C4-2B (cell line): ENCODE data around the gene SSC5D.
A peak's percentile ranks its signal among the peaks of the same experiment; 100 is the strongest.

Source experiments
- H3K27ac ChIP-seq: fragments of 450-650 bp; 2 replicates; pipeline ENCODE4 v1.5.1; 2017
- ZFX ChIP-seq: fragments of 450-650 bp; IDR thresholded peaks from 2 replicates; pipeline ENCODE4 v1.6.1; 2017
- TF ChIP-seq, protein P1 (sequence below): fragments of 450-650 bp; conservative IDR thresholded peaks from 2 replicates; pipeline ENCODE4 v1.5.1; 2017; ENCODE audit warnings: mild to moderate bottlenecking

Gene SSC5D

DNA sequence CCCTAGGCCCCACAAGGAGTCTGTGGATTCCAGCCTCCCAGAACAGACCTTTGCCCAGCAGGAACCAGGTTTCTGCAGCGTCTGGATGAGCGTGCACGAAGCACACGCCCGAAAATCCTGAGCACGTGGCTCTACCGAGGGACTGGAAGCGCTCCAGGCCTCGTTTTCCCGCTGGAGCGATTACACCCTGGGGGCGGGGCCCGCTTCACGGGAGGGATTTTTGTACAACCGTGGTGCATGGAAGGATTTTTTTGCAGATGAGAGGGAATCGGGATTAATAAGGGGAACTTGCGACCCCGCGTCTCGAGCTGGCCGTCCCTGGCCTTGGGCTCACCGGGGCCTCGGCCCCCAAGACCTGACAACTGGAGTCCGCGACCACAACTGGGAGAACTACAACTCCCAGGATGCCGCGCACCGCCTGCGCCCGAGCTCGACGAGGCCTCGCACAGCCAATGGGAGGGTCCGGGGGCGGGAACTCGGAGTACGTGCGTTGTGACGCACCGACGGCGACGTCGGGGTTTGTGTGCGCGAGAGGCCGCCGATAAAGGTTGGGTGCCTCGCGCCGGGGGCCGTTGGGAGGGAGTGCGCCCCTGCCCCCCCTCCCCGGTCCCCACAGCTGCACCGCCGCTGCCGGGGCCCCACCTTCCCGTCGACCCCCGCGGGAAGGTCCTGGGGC is 12.0 kb upstream of the SSC5D start, which contains the start of gene ZNF628:
Gene ZNF628 (plus strand): TSS at position 518 of the 676 bp plus-strand sequence. CDS start 3,294 bp downstream, outside the sequence.
- peak; percentile 85; the same call in 1 of the 2 replicates for TF ChIP-seq ZFX
- TF ChIP-seq, protein P1, sequence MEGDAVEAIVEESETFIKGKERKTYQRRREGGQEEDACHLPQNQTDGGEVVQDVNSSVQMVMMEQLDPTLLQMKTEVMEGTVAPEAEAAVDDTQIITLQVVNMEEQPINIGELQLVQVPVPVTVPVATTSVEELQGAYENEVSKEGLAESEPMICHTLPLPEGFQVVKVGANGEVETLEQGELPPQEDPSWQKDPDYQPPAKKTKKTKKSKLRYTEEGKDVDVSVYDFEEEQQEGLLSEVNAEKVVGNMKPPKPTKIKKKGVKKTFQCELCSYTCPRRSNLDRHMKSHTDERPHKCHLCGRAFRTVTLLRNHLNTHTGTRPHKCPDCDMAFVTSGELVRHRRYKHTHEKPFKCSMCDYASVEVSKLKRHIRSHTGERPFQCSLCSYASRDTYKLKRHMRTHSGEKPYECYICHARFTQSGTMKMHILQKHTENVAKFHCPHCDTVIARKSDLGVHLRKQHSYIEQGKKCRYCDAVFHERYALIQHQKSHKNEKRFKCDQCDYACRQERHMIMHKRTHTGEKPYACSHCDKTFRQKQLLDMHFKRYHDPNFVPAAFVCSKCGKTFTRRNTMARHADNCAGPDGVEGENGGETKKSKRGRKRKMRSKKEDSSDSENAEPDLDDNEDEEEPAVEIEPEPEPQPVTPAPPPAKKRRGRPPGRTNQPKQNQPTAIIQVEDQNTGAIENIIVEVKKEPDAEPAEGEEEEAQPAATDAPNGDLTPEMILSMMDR: no peak
- peak within 1 kb of the TSS; percentile 90 for H3K27ac ChIP-seq

DNA sequence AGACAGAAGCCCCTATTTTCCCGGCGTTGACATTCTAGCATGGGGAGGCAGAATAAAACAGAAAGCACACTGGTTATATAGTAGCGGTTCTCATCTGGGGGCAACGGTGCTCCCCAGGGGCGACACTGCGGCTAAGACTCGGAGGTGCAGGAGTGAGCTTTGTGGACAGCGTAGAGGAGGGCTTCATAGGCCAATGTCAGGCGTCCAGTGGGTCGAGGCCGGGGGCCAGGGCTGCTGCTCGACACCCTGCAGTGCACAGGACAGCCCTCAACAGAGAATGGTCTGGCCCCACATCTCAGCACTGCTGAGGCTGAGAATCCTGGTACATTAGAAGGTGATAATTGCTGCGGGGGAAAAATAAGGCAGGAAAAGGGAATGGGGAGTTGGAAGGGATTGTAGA is 10.3 kb upstream of the SSC5D start:
- peak overlapping the region; percentile 90; the same call in 1 of the 2 replicates for H3K27ac ChIP-seq
- no peak for TF ChIP-seq ZFX
- TF ChIP-seq, protein P1: no peak

DNA sequence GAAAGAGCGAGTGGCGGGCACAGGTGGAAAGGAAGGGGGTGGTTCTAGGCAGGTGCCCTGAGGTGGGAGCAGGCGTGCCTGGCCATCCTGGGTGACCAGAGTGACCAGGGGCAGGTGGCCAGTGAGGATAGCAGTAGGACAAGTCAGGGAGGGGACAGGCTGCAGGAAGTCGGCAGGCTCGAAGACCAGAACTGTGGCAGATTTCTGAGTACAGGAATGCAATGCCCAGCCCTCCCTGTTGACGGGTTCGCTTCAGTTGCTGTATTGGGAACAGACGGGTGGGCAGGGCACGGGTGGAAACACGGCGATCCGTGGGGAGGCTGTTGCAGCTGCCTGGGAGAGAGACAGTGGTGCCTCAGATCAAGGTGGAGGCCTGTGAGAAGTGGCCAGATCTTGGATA is 9.9 kb upstream of the SSC5D start:
- no peak overlapping the region for H3K27ac ChIP-seq
- TF ChIP-seq, protein P1: no peak
- no peak for TF ChIP-seq ZFX

DNA sequence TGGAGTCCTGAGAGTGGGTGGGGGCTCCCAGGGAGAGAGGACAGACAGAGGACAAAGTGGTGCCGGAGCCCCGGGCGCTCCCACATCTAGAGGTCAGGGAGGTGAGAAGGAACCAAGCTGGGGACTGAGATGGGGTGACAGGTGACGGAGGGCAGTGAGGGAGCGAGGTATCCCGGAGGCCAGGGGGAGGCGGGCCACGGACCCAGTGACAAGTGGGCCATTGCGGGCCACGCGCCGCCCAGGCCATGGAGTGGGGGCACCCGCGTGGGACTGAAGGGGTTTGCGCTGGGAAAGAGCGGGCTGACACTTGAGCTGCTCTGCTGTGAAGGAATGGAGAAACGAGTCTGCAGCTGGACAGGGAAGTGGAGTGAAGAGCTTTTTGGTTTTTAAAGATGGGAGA is 9.2 kb upstream of the SSC5D start:
- TF ChIP-seq, protein P1: no peak
- TF ChIP-seq ZFX: no peak
- H3K27ac ChIP-seq: no peak overlapping the region

DNA sequence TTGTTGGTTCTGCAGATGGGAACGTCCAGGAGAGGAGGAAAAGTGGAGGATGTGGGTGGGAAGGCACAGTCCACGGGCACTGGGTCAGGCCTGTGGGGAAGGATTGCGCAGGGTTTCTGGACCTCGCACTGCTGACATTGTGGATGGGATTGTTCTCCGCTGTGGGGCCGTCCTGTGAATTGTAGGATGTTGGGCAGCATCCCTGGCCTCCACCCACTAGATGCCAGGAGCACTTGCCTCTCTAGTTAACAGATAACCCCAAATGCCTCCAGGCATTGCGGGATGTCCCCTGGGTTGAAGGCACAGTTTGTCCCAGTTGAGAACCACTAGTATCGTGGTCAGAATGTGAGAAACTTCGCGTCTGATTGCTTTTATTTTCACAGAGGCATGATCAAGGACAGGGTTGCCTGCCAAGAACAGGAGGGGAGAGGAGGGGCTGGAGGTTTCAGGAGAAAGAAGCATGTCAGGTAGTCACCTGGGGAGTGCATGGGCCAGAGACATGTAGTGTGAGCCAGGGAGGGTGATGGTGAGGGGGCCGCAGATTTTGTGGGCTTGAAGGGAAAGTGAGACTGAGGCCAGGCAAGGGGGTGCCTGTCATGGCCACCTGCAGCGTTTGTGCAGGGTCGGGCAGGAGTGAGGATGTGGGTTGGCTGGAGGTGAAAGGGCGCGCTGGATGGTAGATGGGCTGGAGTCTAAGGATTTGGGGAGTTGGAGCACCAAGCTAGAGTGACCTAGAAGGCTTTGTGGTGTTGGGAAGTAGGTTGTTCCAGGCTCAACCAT is 8.6 kb upstream of the SSC5D start:
- H3K27ac ChIP-seq: no peak overlapping the region
- no peak for TF ChIP-seq ZFX
- TF ChIP-seq, protein P1: no peak

DNA sequence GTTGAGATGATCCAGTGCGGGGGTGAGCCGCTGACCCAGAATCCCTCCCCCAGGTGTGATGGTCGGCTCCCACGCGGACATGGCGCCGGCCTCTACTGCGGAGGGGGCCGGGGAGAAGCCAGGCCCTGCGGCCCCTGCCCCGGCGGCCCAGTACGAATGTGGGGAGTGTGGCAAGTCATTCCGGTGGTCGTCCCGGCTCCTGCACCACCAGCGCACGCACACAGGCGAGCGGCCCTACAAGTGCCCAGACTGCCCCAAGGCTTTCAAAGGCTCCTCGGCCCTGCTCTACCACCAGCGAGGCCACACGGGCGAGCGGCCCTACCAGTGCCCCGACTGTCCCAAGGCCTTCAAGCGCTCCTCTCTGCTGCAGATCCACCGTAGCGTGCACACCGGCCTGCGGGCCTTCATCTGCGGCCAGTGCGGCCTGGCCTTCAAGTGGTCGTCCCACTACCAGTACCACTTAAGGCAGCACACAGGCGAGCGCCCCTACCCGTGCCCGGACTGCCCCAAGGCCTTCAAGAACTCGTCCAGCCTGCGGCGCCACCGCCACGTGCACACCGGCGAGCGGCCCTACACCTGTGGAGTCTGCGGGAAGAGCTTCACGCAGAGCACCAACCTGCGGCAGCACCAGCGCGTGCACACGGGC is 7.0 kb upstream of the SSC5D start:
- no peak overlapping the region for H3K27ac ChIP-seq
- no peak for TF ChIP-seq ZFX
- TF ChIP-seq, protein P1: no peak

DNA sequence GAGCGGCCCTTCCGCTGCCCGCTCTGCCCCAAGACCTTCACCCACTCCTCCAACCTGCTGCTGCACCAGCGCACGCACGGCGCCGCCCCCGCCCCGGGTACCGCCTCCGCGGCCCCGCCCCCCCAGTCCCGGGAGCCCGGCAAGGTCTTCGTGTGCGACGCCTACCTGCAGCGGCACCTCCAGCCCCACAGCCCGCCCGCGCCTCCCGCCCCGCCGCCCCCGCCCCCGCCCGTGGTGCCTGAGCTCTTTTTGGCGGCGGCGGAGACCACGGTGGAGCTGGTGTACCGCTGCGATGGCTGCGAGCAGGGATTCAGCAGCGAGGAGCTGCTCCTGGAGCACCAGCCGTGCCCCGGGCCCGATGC is 6.5 kb upstream of the SSC5D start:
- no peak for TF ChIP-seq ZFX
- TF ChIP-seq, protein P1: no peak
- H3K27ac ChIP-seq: no peak overlapping the region
